GM19455 (cell line): ENCODE results near the gene USP30.
"Not testable (repeated sequence)": the region's sequence is repeated elsewhere in the genome, so short reads cannot be mapped to it uniquely, and the experiment has no call there.

Experiments used
- ATAC-seq: cut with Tn5 transposase; IDR thresholded peaks from one replicate; pipeline ENCODE4 v1.9.1; 2021; ENCODE audit not compliant: unreplicated experiment

Gene USP30, protein sequence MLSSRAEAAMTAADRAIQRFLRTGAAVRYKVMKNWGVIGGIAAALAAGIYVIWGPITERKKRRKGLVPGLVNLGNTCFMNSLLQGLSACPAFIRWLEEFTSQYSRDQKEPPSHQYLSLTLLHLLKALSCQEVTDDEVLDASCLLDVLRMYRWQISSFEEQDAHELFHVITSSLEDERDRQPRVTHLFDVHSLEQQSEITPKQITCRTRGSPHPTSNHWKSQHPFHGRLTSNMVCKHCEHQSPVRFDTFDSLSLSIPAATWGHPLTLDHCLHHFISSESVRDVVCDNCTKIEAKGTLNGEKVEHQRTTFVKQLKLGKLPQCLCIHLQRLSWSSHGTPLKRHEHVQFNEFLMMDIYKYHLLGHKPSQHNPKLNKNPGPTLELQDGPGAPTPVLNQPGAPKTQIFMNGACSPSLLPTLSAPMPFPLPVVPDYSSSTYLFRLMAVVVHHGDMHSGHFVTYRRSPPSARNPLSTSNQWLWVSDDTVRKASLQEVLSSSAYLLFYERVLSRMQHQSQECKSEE

DNA sequence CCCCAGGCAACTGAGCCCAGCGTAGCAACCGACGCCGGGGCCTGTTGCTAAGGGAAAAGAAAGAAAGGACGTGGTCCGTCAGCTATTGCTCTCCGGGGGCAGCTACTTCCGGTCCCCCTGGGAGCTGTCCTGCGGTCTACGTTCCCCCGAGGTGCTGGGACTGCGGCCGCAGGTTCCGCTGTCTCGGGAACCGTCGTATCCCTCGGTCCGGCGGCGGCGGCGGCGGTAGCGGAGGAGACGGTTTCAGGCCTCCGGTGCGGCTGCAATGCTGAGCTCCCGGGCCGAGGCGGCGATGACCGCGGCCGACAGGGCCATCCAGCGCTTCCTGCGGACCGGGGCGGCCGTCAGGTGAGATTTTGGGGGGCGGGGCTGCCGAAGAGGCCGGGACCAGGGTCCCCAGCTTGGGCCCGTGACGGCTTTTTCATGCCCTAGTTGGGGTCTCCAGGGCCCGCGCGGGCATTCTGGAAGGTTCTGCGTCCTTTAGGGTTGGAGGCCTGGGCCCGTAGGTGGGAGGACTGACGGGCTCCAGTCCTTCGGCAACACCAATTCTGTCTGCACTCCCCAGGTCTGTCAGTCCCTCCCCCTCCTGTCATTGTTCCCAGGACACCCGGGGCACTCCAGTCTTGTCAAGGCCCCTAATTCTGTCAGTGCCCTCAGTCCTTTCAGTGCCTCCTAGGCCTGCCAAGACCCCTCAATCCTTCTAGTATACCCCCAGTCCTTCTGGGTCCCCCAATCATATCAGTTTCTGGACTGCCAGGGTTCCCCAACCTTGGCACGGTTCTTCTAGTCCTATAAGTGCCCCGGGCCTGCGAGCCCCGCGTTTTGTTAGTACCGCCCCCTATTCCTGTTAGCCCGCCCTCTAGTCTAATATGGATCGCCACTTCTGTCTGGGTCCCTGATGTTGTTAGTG, at the start of gene USP30:
Gene USP30, plus strand, starts transcription at position 163 of the 910 bp plus-strand sequence. Its CDS starts 103 bp downstream, at position 266.
- ATAC-seq, result peak; percentile 73

DNA sequence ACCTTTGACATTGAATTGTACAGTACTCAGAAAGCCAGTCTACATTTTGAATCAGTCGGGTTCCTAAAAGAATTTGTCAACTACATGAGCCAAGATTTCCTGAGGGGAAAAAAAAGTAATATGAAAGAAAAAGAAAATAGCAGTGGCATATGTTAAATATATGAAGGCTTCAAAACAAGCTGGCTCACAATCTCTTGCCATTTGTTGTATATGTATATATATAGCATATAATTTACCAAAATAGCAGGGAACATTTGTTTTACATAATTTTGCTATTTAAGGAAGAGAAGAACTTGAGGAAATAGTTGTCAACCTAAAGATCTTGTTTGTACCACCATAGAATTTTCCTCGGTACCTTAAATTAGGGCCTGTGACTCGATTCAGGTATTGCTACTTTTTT, 48.4 kb upstream of the USP30 start:
- no peak for ATAC-seq

DNA sequence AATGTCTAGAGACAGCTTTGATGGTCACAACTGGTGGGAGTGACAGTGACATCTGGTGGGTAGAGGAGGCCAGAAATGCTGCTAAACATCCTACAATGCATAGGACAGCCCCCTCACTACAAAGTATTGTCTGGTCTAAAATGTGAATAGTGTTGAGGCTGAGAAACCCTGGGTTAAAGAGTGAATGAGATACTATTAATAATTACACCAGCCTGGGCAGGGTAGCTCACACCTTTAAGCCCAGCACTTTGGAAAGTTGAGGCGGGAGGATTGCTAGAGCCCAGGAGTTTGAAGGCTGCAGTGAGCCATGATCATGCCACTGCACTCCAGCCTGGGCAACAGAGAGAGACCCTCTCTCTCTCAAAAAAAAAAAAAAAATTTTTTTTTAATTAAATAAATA, 42.6 kb upstream of the USP30 start:
- no peak for ATAC-seq

DNA sequence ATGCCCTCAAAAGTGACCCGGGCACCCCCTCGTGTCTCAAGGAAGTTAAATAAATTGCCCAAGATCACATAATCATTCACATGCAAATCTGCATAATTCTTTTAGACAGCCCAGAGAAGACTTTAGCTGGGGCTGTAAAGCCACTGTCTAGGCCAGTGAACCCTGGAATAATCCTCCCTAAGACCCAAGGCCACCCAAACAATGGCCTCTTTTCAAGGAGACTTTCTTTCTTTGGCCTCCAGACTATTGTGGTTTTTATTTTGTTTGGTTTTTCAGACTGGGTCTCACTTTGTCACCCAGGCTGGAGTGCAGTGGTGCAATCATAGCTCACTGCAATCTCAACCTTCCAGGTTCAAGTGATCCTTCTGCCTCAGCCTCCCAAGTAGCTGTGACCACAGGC, 42.1 kb upstream of the USP30 start:
- ATAC-seq, result no peak

DNA sequence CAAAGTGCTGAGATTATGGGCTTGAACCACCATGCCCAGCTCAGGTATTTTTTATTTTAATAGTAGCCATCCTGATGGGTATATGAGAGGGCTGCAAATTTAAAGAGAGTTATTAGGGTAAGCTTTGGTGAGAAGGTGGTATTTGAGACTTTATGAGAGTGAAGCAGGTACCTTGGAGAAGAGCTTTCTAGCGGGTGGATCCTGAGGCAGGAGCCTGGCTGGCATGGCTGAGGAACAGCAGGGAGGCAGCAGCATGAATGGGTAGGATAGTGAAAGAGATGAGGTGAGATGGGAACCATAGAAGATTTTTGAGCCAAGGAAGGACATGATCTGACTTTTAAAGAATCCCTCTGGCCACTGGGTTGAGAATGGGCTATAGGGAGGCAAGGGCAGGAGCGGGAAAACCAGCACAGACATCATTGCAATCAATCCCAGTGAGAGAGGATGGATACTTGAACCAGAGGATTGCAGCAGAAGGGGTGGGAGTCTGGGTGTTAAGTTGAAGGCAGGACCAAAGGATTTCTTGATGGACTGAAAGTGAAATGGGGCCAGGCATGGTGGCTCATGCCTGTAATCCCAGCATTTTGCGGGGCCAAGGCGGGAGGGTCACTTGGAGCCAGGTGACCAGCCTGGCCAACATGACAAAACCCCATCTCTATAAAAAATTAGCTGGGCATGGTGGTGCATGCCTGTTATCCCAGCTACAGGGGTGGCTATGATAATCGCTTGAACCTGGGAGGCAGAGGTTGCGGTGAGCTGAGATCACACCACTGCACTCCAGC, 37.2 kb upstream of the USP30 start:
- no peak for ATAC-seq

DNA sequence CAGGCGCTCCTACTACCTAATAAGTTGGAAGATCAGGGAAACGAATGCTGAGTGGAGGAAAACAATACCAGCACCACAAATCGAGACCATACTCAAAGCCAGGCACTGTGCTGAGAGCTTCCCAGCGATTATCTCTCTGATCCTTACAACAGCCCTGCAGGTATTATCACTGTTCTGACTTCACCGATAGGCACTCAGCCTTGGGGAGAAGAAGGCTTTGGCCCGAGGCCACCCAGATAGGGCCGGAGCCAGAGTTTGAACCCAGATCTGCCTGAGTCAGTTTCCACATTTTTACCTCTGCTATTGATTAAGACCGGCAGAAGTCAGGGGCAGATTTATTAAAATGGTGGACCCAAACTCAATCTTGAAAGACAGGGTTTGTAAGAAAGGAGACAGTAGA, 36.4 kb upstream of the USP30 start:
- no peak for ATAC-seq

DNA sequence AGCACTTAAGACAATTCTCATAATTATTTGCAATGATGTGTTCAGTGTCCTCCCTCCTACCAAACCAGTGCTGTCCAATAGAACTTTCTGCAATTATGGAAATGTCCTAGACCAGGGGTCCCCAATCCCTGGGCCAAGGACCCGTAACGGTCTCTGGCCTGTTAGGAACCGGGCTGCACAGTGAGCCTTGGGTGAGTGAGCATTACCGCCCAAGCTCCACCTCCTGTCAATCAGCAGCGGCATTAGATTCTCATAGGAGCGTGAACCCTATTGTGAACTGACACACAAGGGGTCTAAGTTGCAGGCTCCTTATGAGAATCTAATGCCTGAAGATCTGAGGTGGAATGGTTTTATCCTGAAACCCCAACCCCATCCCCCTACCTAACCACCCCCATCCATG, 35.4 kb upstream of the USP30 start:
- no peak for ATAC-seq

DNA sequence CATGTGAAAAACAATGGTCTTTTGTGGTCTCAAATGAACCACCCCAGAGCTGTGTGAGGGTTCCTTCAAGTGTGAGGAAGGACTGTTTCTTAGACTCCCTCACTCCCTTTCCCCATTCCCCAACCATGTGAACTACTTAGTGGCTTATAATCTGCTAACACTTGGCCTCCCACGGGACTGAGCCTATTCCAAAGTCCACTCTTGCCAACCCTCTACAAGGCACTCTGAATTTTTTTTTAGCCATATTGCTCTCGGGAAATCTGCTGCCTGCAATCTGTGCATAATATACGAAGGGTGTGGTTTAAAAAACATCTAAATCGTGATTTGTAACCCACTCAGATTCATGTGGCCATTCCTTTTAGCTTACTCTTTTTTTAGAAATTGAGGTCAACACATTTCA, 34.1 kb upstream of the USP30 start:
- no peak for ATAC-seq

DNA sequence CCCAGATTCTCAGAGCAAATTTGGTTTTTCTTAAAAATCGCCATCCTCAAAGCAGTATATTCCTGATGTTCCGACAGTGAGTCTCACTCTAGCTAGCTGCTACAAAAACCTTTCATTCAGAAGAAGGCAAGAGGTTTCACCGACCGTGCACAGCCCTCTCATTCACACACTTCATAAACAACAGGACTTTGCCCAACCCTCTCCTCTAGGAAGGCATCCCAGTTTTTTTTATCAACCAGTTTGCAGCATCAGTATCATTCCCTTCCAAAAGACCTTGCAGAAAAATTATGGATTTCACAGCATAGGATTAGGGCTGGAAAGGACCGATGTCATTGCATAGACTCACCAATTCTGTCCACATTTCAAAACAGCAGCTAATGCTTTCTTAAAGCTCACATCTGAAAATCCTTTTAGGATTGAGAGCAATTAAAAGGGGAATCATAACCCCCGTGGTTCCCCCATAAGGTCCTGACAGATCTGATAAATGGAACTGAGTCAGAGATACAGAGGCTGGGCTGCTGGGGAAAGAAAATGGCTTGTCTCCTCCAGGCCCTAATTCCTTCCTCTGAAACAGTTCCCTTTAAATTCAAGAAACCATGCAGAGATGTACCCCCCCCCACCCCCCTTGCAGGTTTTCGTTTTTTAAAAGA, 32.1 kb upstream of the USP30 start:
- ATAC-seq, result no peak

DNA sequence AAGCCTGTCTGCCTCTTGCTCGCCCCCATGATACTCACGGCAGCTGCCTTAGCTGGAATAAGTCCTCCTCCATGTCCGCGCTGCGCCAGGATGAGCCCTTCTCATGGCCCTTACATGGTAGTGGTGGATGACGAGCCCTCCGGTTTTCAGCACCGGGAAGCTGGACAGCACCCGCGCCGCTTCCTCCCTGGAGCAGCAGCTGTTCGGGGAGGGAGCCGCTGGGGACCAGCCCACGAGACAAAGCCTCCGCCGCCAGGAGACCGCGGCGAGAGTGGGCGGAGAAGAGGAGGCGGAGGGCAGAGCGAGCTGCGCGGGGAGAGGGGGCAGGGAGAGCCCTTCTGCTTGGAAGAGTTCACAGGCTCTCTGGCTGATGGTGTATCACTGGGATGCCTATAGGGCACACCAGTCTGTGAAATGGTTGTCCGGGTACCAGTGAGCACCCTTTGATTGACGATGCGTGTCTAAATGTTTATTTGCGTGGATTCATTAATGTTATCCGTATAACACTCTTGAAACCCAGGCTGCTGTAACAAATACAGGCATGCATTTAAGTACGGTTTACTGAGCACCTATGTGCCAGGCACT, 31.5 kb upstream of the USP30 start, which contains the start of gene SVOP:
Gene SVOP, minus strand, starts transcription at position 273 of the 585 bp plus-strand sequence. Its CDS starts 200 bp downstream, at position 73.
- ATAC-seq, result no peak

DNA sequence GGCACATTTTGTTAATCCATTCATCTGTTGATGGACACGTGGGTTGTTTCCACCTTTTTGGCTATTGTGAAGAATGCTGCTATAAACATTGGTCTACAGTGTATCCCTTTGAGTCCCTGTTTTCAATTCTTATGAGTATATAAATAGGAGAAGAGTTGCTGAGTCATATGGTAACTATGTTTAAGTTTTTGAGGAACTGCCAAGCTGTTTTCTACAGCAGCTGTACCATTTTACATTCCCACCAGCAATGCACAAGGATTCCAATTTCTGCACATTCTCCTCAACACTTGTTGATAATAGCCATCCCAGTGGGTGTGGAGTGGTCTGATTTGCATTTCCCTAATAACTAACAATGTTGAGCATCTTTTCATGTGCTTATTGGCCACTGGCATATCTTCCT, 24.6 kb upstream of the USP30 start:
- no peak for ATAC-seq

DNA sequence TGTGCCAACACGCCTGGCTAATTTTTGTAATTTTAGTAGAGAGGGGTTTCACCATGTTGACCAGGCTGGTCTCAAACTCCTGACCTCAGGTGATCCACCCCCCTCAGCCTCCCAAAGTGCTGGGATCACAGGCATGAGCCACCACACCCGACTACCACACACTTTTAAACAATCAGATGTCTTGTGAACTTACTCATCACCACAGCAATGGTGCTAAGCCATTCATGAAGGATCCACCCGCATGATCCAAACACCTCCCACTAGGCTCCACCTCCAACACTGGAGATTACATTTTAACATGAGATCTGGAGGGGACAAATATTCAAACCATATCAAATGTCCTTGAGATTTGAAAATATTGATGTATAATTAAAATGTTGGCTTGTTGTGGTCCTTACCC, 23.8 kb upstream of the USP30 start:
- ATAC-seq, result not testable (repeated sequence)

DNA sequence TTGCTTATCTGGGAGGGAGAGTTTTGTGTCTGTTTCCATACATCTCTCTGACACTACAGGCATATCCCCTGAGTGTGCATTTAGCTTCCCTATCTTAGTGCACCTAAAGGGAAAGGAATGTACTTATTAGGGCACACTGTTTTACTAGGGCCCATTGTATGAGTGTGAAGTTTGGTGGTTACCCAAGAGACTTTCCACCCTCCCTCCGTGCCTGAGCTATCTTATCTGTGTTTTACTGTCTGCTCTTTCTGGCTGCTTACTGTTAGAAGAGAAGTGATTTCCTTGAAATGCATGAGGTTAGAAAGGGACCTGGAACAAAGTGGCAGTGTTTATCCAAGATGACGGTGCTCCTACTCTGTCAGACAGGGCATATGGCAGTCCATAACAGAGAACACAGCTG, 23.0 kb upstream of the USP30 start:
- no peak for ATAC-seq

DNA sequence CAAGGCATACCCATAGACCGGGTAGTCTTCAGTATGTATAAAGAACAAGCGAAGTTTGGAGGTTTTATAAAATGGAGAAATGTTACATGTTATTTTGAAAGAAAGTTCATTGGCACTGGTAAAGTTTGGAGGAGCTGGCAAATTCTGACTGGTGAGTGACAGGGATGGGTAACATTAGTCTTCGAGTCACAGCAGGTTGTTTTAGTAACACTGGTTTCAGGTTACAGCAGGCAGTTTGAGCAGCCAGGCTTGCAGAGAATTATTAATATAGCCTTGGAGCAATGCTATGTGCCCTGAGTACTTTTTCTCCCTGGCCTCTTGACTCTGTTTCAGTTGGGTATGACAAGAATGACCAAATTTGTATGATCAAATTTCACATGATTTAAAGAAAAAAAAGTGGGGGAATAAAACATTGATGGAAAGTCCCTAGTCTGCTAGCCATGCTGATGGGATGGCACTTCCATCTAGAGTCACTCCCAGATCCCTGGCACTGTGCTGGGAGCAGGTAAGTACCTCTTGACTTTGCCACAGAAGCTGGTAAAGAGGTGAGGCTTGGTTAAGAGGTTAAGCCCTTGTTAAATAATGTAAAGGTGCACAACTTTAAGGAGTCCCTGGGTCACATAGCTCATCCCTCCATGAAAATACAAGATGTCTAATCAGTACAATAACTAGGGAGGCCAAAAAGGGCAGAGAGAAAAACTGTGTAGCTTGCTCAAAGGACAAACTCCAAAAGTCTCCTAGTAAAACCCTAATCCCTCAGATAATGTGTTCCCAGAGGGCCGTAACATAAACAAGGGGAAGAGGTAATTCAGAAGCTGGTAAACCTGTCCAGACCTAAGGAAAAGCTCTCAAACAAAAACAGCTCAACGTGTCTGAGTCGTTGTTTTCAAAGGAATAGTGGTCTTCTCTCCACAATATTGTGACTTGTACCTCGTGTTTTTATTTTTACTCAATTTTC, 18.9 kb upstream of the USP30 start:
- no peak for ATAC-seq

DNA sequence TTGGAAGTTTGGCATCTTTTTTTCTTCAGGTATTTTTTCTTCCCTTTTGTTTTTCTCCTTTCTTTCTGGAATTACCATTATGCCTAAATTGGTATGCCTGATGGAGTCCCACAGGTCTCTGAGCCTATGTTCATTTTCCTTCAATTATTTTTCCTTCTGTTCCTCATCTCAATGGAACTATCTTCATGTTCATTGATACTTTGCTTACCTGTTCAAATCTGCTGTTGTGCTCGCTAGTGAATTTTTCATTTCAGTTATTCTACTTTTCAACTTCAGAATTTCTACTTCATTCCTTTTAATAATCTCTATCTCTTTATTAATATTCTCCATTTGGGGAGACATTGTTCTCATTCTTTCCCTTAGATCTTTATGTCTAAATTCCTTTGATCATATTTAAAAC, 15.4 kb upstream of the USP30 start:
- ATAC-seq, result no peak

DNA sequence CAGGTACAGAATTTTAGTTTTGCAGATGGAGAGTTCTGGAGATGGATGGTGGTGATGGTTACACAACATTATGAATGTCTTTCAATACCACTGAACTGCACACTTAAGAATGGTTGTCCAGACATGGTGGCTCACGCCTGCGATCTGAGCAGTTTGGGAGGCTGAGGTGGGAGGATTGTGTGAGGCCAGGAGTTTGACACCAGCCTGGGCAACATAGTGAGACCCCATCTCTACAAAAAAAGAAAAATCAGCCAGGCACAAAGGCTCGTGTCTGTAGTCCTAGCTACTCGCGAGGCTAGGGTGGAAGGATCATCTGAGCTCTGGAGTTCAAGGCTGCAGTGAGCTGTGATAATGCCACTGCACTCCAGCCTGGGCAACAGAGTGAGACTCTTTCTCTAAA, 8.1 kb upstream of the USP30 start:
- no peak for ATAC-seq

DNA sequence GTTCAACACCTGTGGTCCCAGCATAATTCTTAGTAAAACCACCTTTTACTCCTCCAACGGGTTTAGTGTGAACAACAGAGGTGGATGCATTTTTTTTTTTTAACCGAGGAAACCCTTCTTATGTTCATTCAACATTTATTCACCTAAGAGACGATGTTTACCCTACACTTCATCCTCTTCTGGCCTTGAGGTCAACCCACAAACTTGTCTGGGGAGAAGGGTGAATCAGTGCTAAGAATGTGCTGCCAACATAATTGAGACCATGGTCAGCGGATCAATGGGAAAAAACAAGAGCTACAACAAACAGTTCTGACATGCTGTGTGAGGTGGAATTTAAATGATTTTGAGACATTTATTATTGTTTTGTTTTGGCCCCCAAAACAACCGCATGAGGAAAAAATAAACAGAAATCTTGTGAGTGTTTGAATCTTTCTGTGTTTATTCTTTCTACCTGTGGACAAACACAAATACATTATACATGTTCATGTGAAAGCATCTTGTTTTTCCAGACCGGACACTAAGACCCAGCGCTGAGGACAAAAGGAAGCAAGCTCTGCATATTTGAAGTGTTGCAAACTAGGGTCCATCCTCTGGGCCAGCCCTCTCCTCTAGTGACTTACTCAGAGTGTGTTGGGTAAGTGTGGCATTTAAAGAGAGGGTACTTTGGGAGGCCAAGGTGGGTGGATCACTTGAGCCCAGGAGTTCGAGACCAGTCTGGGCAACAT, 5.1 kb upstream of the USP30 start:
- ATAC-seq, result no peak

DNA sequence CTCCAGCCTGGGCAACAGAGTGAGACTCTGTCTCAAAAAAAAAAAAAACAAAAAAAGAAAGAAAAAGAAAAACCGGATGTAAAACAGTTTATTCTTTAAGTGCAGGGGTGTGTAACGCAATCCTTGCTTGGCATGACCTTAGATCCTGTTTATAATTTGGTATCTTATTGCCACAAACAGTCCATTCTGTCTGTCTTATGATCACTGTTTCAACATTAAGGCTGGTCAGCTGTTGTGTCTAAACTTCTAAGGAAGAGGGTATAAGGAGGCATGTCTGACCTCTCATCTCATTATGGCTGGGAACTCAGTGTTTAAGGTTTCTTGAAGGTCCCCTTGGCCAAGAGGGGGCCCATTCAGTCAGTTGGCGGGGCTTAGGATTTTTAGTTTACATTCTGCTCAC, 3.7 kb upstream of the USP30 start:
- ATAC-seq, result not testable (repeated sequence)
